Measurements from ENCODE around the gene TBC1D13.
A peak's percentile ranks its signal among the peaks of the same experiment; 100 is the strongest.

DNA sequence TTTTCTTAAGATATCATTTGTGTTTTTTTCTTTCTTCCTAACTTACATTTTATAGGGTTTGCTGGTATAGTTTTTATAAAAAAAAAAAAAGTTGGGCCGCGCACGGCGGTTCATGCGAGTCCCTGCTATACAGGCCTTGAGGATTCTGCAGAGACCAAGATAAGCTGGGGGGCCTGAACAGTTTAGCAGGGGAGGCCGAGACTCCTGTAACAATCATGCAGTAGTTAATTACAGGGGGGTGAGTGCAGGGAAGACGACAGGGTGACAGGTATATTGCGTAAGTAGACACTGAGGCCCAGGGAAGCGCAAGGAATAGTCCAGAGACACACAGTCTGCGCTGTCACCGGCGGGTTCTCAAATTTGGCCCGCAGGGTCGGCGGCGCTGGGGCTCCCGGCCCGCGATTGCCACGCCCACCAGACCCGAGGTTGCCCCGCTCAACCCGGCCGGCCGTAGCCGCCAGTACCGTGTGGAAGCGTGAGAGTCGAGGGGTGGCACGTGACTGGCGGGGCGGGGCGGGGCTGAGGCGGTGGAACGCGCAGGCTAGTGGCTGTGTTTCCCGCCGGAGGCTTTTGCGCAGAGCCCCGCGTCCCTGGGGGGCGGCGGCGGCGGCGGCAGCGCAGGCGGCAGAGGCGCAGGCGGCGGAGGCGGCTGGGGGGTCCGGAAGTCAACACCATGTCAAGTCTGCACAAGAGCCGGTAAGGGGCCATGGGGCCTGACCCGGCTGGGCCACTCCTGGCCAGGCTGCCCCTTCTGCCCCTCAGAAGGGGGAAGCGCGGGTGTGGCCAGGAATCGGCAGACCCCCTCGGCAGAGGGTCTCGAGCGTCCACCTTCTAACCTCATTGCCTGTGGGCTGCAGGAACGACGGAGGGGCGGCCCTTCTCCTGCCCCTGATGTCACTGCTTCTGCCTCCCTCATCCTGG lies at the start of gene TBC1D13:
- TF ChIP-seq PHF8 (IDR thresholded peaks at IDR 0.05; ENCODE audit: borderline replicate concordance, low read length) = peak; percentile 91
- TF ChIP-seq, protein P1, sequence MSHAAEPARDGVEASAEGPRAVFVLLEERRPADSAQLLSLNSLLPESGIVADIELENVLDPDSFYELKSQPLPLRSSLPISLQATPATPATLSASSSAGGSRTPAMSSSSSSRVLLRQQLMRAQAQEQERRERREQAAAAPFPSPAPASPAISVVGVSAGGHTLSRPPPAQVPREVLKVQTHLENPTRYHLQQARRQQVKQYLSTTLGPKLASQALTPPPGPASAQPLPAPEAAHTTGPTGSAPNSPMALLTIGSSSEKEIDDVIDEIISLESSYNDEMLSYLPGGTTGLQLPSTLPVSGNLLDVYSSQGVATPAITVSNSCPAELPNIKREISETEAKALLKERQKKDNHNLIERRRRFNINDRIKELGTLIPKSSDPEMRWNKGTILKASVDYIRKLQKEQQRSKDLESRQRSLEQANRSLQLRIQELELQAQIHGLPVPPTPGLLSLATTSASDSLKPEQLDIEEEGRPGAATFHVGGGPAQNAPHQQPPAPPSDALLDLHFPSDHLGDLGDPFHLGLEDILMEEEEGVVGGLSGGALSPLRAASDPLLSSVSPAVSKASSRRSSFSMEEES (CRISPR knock-in tag; IDR thresholded peaks at IDR 0.05) = peak; percentile 97
- TF ChIP-seq KDM4B (IDR thresholded peaks at IDR 0.05; ENCODE audit: borderline replicate concordance in 2 of 2, low read depth in 1 of 2) = peak in 1 of 2 experiments; percentile 56; a peak in 1 of 4 replicates
- TF ChIP-seq SPI1 (IDR thresholded peaks at IDR 0.05; ENCODE audit: borderline replicate concordance, low read depth, low read length) = no peak
- peak; percentile 70; the same call in 1 of the 2 replicates for TF ChIP-seq ZKSCAN1 (IDR thresholded peaks at IDR 0.05; ENCODE audit: low read depth, low read length)
- no peak for TF ChIP-seq FOS (IDR thresholded peaks at IDR 0.05; ENCODE audit: extremely low read depth, insufficient read length)
- peak; percentile 98 for TF ChIP-seq CEBPB (tag; IDR thresholded peaks at IDR 0.05)
- TF ChIP-seq, protein P2, sequence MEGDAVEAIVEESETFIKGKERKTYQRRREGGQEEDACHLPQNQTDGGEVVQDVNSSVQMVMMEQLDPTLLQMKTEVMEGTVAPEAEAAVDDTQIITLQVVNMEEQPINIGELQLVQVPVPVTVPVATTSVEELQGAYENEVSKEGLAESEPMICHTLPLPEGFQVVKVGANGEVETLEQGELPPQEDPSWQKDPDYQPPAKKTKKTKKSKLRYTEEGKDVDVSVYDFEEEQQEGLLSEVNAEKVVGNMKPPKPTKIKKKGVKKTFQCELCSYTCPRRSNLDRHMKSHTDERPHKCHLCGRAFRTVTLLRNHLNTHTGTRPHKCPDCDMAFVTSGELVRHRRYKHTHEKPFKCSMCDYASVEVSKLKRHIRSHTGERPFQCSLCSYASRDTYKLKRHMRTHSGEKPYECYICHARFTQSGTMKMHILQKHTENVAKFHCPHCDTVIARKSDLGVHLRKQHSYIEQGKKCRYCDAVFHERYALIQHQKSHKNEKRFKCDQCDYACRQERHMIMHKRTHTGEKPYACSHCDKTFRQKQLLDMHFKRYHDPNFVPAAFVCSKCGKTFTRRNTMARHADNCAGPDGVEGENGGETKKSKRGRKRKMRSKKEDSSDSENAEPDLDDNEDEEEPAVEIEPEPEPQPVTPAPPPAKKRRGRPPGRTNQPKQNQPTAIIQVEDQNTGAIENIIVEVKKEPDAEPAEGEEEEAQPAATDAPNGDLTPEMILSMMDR (IDR thresholded peaks at IDR 0.05 in 2 of 3, conservative IDR thresholded peaks at IDR 0.05 in 1 of 3; ENCODE audit: insufficient read depth in 2 of 3, low read depth in 1 of 3, low read length in 3 of 3) = no peak
- TF ChIP-seq, protein P3, sequence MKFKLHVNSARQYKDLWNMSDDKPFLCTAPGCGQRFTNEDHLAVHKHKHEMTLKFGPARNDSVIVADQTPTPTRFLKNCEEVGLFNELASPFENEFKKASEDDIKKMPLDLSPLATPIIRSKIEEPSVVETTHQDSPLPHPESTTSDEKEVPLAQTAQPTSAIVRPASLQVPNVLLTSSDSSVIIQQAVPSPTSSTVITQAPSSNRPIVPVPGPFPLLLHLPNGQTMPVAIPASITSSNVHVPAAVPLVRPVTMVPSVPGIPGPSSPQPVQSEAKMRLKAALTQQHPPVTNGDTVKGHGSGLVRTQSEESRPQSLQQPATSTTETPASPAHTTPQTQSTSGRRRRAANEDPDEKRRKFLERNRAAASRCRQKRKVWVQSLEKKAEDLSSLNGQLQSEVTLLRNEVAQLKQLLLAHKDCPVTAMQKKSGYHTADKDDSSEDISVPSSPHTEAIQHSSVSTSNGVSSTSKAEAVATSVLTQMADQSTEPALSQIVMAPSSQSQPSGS (CRISPR knock-in tag; IDR thresholded peaks at IDR 0.05) = 0 out of 2 replicates have a peak, but pooled peaks have one; percentile 38
- peak; percentile 99 for TF ChIP-seq BHLHE40 (IDR thresholded peaks at IDR 0.05; ENCODE audit: low read length)
- TF ChIP-seq, protein P4, sequence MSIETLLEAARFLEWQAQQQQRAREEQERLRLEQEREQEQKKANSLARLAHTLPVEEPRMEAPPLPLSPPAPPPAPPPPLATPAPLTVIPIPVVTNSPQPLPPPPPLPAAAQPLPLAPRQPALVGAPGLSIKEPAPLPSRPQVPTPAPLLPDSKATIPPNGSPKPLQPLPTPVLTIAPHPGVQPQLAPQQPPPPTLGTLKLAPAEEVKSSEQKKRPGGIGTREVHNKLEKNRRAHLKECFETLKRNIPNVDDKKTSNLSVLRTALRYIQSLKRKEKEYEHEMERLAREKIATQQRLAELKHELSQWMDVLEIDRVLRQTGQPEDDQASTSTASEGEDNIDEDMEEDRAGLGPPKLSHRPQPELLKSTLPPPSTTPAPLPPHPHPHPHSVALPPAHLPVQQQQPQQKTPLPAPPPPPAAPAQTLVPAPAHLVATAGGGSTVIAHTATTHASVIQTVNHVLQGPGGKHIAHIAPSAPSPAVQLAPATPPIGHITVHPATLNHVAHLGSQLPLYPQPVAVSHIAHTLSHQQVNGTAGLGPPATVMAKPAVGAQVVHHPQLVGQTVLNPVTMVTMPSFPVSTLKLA (conservative IDR thresholded peaks at IDR 0.05) = peak; percentile 91 to 95
- no peak; the same call in 1 of the 2 replicates for TF ChIP-seq TEAD4 (IDR thresholded peaks at IDR 0.05; ENCODE audit: low read length)
- peak; percentile 65; the same call in 1 of the 2 replicates for TF ChIP-seq TEAD4 (CRISPR knock-in tag; IDR thresholded peaks at IDR 0.05; ENCODE audit: borderline replicate concordance)
- no peak for TF ChIP-seq TAF15 (IDR thresholded peaks at IDR 0.05; ENCODE audit: low read depth, low read length)
